Activated B cell treated with CpG ODN at 0.5 μM for 24 hours (primary cell): ENCODE measurements around the gene HIBADH. TPM values are rescaled to one million over a fixed set of nuclear protein-coding genes. Genes with fewer than 3 reads are reported as not detected.

Experiments
- ATAC-seq: fragments of 200-7000 bp; cut with Tn5 transposase; one replicate; pipeline ENCODE4 v1.10.0; 2021; ENCODE audit warnings: low read depth, mild to moderate bottlenecking, moderate library complexity
- CTCF ChIA-PET: fragments of 350-600 bp; sonication (Branson Sonifier 250); formaldehyde crosslinking; loops from one replicate; lab custom pipeline; 2021; ENCODE audit warnings: antibody characterized with exemption; lab: Charles Lee
- POLR2A ChIA-PET: fragments of 350-600 bp; sonication (Branson Sonifier 250); formaldehyde crosslinking; loops from one replicate; lab custom pipeline; 2021; ENCODE audit warnings: antibody characterized with exemption; lab: Charles Lee
- DNase-seq: peaks from one replicate; pipeline ENCODE4 v3.0.0; 2022
- H3K27ac Mint-ChIP-seq: one replicate; pipeline ENCODE4 v1.8.0; 2020; ENCODE audit warnings: mixed read lengths
- H3K27me3 Mint-ChIP-seq: one replicate; pipeline ENCODE4 v1.8.0; 2021; ENCODE audit warnings: mixed read lengths
- H3K36me3 Mint-ChIP-seq: one replicate; pipeline ENCODE4 v1.8.0; 2021; ENCODE audit warnings: low read depth, mixed read lengths
- H3K4me1 Mint-ChIP-seq: one replicate; pipeline ENCODE4 v1.8.0; 2021; ENCODE audit warnings: mixed read lengths
- H3K4me3 Mint-ChIP-seq: one replicate; pipeline ENCODE4 v1.8.0; 2020; ENCODE audit warnings: mild to moderate bottlenecking, mixed read lengths
- H3K9me3 Mint-ChIP-seq: one replicate; pipeline ENCODE4 v1.8.0; 2020; ENCODE audit warnings: mixed read lengths
- intact Hi-C: fragments of 100-400 bp; cut with micrococcal nuclease; formaldehyde crosslinking; loops from one replicate; pipeline ENCODE4 v1.15.1; 2024
- total RNA-seq: library from RNA; stranded (reverse); gene quantifications from 2 replicates; pipeline ENCODE4 v1.2.3, GENCODE V29; 2022
- TF ChIP-seq, protein P1 (sequence below): fragments of 200-600 bp; IDR thresholded peaks from one replicate; pipeline ENCODE4 v1.8.0; 2022; ENCODE audit warnings: antibody characterized with exemption, mild to moderate bottlenecking

Gene HIBADH
- total RNA-seq, 1 donor from 2014 or later: 9.8 TPM

DNA sequence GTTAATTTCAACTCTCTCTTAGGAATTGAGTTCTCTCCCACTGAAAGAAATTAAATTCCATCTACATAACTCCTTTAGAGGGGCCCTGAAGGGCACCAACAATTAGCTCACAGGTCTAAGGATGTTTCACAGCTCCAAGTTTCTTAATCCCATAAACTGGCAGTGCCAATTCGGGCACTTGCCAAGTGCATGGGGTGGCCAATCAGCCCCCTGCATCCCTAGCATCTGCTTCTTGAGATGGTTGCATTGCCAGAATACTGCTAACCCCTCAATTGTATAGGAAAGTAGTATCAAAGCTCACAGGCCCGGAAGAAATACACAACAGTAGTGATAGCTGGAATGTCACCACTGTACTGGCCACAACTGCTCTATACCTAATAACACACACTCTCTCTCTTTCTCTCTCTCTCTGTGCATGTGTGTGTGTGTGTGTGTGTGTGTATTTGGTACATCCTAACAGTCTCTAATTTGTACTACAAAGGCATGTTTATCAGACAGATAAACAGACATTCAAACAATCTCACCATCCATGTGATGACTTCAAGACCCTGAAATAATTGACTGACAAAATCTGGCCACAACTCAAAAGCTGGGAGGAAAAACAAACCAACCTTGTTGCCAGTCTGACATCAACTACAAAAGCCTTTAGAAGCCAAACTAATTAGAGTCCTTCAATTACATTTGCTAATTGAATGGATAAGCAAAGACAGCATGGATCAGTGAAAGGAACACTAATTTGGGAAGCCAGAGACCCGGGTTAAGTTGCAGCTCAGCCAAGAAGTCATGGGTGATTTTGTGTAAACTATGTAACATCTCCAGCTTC is 27.8 kb downstream of the HIBADH start:
- ATAC-seq: no peak
- H3K27me3 Mint-ChIP-seq: no peaks in the 10 kb centered on the region
- TF ChIP-seq, protein P1, sequence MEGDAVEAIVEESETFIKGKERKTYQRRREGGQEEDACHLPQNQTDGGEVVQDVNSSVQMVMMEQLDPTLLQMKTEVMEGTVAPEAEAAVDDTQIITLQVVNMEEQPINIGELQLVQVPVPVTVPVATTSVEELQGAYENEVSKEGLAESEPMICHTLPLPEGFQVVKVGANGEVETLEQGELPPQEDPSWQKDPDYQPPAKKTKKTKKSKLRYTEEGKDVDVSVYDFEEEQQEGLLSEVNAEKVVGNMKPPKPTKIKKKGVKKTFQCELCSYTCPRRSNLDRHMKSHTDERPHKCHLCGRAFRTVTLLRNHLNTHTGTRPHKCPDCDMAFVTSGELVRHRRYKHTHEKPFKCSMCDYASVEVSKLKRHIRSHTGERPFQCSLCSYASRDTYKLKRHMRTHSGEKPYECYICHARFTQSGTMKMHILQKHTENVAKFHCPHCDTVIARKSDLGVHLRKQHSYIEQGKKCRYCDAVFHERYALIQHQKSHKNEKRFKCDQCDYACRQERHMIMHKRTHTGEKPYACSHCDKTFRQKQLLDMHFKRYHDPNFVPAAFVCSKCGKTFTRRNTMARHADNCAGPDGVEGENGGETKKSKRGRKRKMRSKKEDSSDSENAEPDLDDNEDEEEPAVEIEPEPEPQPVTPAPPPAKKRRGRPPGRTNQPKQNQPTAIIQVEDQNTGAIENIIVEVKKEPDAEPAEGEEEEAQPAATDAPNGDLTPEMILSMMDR: no peak
- CTCF ChIA-PET: no interaction called here
- no peak for DNase-seq
- intact Hi-C loops: no loop called here
- no peaks in the 10 kb centered on the region for H3K9me3 Mint-ChIP-seq
- no peak overlapping the region for H3K27ac Mint-ChIP-seq
- POLR2A ChIA-PET: no interaction called here
- peaks cover 9% of the 10 kb centered on the region for H3K4me1 Mint-ChIP-seq
- H3K4me3 Mint-ChIP-seq: no peak overlapping the region
- H3K36me3 Mint-ChIP-seq: peaks cover 20% of the 10 kb centered on the region

DNA sequence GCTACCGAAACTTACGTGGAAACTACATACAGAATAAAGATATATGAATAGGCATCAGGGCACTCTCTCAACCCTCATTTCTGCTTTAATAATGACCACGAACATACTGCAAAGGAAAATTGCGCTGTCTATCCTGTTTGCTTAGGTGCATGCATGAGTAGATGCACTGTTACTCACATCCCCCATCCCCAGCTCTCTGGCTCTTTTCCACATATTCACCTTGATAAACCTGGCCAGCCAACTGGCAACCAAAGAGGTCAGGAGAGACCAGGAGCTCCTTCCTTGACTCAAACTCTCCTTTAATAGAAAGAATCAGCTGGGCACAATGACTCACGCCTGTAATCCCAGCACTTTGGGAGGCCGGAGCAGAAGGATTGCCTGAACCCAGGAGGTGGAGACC is 29.6 kb downstream of the HIBADH start:
- peaks cover 4% of the 10 kb centered on the region for H3K4me1 Mint-ChIP-seq

DNA sequence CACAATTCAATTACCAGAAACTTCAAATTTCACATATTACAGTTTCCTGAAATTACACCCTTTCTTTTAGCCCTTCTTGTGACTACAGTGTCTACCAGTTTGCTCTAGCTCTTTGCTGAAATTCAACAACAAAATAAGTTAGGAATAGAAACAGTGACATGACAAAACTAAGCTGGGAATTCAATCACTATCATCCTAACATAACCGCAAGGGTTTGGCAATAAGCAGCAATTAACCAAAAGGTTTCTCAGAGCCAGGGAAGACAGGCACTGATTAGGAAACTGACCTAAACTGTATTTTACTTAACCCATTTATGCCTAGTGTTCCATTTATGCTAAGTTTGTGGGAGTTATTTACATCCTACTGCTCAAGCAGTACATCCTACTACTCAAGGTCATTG is 31.3 kb downstream of the HIBADH start:
- no peaks in the 10 kb centered on the region for H3K9me3 Mint-ChIP-seq
- POLR2A ChIA-PET: no interaction called here
- intact Hi-C loops: no loop called here
- CTCF ChIA-PET: no interaction called here
- H3K27ac Mint-ChIP-seq: no peak overlapping the region
- H3K4me3 Mint-ChIP-seq: no peak overlapping the region
- TF ChIP-seq, protein P1: no peak
- peaks cover 8% of the 10 kb centered on the region for H3K4me1 Mint-ChIP-seq
- ATAC-seq (no peak), DNase-seq (no peak)
- peaks cover 19% of the 10 kb centered on the region for H3K36me3 Mint-ChIP-seq
- no peaks in the 10 kb centered on the region for H3K27me3 Mint-ChIP-seq

More for the DNA sequence above, 29.6 kb downstream of the HIBADH start:
- peaks cover 19% of the 10 kb centered on the region for H3K36me3 Mint-ChIP-seq
- intact Hi-C loops: no loop called here
- H3K27ac Mint-ChIP-seq: no peak overlapping the region
- H3K9me3 Mint-ChIP-seq: no peaks in the 10 kb centered on the region
- TF ChIP-seq, protein P1: no peak
- POLR2A ChIA-PET: no interaction called here
- H3K27me3 Mint-ChIP-seq: no peaks in the 10 kb centered on the region
- ATAC-seq (no peak), DNase-seq (no peak)
- CTCF ChIA-PET: no interaction called here
- no peak overlapping the region for H3K4me3 Mint-ChIP-seq

DNA sequence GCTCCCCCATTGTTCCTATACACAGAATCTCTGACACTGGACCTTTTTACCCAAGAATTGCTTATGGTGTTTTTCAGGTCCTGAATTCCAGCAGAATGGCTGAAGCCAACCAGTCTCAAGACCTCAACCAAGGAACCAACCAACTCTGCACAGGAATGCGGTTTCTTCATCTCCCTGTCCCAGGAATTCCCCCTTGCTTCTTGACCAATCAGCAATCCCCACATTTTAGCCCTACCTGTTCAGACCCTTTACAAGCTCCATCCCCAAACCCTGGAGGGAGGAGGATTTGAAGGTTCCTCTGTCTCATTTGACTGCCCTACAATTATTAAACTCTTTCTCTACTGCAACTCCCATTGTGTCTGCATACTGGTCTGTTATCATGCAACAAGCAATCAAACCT is 35.5 kb downstream of the HIBADH start:
- no peak for DNase-seq
- Mint-ChIP-seq H3K27ac (no peak overlapping the region), H3K4me3 (no peak overlapping the region), H3K9me3 (peaks cover 13% of the 10 kb centered on the region), H3K4me1 (peaks cover 8% of the 10 kb centered on the region), H3K36me3 (peaks cover 33% of the 10 kb centered on the region), H3K27me3 (no peaks in the 10 kb centered on the region)
- ATAC-seq: no peak
- ChIA-PET POLR2A (no interaction called here), CTCF (no interaction called here)
- TF ChIP-seq, protein P1: no peak
- intact Hi-C loops: no loop called here

DNA sequence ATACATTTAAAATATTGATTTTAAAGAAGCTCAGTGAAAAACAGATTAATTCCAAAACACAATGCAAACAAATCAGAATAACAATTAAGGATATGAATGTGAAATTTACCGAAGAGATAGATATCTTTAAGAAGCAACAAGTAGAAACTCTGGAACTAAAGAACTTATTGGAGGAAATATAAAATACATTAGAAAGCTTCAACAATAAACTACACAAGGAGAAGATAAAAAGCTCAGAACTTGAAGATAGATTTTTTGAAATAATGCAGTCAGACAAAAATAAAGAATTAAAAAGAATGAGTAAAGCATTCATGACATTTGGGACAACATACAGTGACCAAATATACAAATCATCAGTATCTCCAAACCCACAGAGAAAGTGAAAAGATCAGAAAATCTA is 43.2 kb downstream of the HIBADH start:
- no peak overlapping the region for H3K4me3 Mint-ChIP-seq
- CTCF ChIA-PET: no interaction called here
- H3K27ac Mint-ChIP-seq: no peak overlapping the region
- POLR2A ChIA-PET: no interaction called here
- TF ChIP-seq, protein P1: no peak
- peaks cover 43% of the 10 kb centered on the region for H3K9me3 Mint-ChIP-seq
- H3K36me3 Mint-ChIP-seq: peaks cover 57% of the 10 kb centered on the region
- intact Hi-C loops: no loop called here
- H3K27me3 Mint-ChIP-seq: no peaks in the 10 kb centered on the region
- no peaks in the 10 kb centered on the region for H3K4me1 Mint-ChIP-seq
- DNase-seq (no peak), ATAC-seq (no peak)
